RPMI8226 (cell line): ENCODE measurements around the gene DBN1.

Experiments used
- DNase-seq: peaks from one replicate; pipeline ENCODE4 v3.0.0-alpha.2; 2015

DBN1 gene

GRCh38 chr5:177473443-177474001 is at the start of gene DBN1:
Gene DBN1 (minus strand): TSS chr5:177473634. CDS start chr5:177473521, 113 bp downstream.
- peak; percentile 47 for DNase-seq

- no peak for DNase-seq
These were observed 47.6 kb upstream of the DBN1 start for GRCh38 chr5:177520916-177521513.

DNA sequence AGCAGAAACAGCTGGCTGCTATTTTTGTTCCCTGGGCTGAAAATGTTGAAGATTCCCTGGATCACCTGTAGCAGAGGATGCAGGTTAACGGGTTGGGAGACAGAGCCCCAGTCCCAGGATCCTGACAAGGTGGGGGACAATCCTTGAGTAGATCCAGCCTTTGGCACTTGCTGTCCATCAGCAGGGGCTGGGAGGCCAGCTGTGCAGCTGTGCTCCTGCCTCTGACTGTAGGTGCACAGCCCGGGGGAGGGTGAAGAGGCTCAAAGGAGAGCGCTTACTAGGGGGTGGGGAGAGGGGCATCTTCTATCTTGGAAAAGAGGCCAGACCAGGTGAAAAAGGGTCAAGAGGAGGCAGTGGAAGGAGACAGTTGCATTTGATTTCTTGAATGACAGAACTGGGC is 46.8 kb upstream of the DBN1 start:
- DNase-seq = no peak

GRCh38 chr5:177519463-177520235 is 46.2 kb upstream of the DBN1 start:
- DNase-seq = no peak

DNA sequence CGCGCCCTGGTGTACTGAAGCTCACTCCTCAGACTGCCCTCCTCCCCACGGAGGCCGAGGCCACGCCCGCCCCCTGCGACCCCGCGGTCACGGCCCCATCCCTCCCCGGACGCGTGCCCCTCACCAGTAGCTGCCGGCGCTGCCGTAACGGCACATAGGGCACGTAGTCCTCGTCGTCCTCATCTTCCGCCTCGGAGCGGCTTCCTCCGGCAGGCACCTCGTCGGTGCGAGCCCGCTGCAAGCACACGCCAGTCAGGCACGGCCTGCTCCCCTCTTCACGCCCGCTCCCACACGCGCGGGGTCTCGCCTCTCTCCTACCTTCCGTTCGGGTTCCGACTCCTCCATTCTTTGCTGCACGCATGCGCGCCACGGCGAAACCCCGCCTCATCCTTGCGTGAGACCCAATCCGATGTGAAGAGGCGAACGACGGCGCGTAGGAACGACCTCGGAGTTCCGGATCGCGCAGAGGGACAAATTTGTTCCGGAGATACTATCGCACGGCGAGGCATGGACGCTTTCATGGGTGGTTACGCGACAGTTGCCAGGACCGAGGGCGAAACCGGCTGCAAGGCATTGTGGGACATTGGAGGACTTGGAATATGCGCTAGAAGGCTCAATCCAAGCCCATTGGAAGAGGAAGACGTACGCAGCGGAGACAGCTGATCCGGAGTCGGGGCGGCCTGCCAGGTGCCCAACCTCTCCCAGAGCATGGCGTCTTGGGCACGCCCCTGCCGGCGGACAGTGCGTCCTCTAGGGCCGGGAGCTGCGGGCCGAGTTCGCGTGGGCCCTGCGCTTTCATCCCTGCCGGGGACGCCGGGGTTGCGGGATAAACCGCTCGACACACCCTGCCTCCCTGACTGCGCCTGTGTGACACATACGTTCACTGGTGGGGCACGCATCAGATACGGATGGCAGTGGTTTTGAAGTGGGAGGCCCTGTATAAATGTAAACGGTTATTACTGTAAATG is 43.5 kb upstream of the DBN1 start, which contains the start of gene DDX41:
Gene DDX41, minus strand, starts transcription at position 361 of the 968 bp plus-strand sequence. Its CDS starts 16 bp downstream, at position 345.
- DNase-seq = peak; percentile 97

GRCh38 chr5:177515580-177515979 is 42.1 kb upstream of the DBN1 start:
- DNase-seq = no peak

DNA sequence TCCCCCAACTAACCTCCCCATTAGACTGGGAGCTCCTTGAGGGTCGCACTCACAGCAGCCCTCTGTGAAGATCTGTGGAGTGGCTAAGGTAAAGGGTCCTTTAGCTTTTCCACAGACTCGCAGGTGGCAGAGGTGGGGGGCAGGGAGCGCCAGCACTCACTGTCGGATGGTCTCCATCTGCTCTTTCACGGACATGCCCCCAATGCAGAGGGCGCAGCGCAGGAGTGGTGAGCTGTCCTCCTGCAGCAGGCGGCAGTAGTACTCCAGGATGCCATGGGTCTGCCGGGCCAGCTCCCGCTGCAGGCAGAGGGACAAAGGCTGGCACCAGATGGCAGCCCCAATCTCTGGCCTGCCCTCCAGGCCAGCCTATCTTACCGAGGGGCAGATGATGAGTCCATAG is 41.1 kb upstream of the DBN1 start:
- no peak for DNase-seq

GRCh38 chr5:177513500-177513899 is 40.1 kb upstream of the DBN1 start:
- DNase-seq = no peak

DNA sequence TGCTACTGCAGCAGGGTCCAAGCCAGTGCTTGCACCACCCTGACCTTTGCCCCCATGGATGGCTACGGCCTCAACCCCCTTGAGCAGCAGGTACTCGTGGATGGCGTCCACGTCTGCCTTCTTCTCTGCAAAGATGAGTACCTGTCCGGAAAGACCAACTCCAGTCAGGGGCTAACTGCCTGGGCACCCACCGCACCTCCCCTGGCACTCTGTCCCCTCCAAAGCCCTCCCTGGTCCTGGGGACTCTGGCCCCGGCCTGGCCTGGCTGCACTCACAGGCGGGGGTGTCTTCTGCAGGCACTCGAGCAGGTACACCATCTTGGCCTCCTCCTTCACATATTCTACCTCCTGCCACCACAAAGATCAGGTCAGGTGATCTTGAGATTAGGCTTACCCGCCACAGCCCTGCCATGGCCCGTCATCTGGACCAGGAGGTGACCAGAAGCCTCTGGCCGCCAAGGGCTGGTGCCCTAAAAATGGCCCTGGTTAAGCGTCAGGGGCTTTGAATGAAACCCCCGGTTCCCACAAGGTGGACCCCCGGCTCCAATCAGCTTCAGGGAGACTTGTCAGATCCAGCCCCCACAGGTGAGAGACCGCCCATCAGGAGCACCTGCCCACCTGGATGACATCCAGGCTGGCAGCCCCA is 39.4 kb upstream of the DBN1 start:
- DNase-seq = no peak

DNA sequence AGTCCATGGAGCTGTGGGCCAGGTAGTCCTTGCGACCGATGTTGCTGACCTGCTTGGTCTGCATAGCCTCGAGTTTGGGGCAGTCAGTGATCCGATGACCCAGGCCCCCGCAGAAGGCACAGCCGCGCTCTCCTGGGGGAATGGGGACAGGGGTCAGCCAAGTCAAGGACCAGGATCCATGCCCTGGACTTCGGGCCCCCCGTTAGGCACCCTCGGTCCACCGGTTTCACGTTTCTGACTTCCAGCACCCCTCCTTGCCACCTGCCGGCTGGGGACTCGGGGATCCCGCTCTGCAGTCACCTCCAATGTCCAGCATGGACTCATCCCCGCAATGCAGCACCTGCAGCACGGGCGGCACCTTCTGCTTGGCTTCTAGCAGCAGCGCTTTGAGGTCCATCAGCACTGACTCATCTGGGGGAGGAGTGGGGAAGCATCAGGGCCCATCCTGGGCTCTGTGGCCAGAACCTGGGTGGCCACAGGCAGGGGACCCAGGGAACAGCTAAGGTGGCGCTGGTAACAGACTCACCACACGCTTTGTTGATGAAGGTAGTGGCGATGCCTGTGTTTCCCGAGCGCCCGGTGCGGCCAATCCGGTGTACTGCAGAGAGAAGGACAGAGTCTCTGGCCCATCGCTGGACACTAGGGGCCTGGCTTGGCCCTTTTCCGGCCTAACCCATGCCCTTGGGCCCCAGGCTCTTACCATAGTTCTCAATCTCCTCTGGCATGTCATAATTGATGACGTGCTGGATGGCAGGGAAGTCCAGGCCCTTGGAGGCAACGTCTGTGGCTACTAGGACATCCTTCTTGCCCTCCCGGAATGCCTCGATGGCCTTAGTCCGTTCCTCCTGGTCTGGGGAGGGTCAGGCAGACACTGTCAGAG is 38.6 kb upstream of the DBN1 start:
- DNase-seq = no peak

DNA sequence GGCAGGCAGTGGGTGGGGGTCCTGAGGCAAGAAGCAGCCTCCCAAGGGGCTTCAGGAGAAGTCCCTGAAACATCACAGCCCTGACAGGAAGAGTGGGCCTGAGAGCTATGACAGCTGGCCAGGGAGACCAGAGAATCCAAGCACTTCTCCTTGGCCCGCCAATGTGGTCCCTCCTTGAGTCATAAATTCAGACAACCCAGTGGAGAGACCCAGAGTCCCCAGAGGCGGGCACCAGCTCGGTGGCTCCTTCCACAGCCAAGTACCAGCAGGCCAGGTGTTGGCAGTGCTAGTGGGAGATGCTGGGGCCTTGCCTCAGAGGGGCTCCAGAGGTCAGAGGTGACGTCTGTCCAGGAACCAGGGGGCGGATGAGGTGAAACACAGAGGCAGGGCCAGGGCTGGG is 37.7 kb upstream of the DBN1 start:
- DNase-seq = no peak

- no peak for DNase-seq
These were observed 37.2 kb upstream of the DBN1 start for GRCh38 chr5:177510567-177511053.

- DNase-seq = no peak
These were observed 36.6 kb upstream of the DBN1 start for GRCh38 chr5:177509991-177510566.

DNA sequence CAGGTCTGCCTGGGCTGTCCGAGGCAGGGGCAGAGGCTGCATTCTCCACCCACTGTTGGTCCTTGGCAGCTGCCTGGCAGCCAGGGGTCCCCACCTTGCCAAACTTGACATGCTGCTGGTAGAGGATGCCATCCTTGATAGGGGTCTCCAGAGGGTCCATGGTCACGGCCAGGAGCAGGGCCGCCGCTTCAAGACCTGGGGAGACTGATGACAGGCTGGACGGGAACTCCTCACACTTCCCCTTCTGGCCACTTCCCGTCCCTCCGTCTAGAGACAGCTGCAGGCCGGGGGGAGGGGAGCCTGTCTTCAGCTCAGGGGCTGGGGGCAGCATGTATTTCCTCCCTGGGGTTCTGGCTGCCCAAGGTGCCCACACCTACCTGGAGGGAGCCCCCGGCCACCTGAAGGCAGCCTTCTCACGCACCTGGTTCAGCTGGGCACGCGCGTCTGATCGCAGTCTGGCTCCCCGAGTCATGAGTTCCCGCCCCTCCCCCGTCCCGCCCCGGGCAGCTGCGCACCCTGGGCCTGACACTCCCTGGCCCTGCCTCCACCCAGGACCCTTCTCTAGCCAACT is 36.0 kb upstream of the DBN1 start, which contains the start of gene DOK3:
Gene DOK3, minus strand, starts transcription at position 446 of the 571 bp plus-strand sequence. Its CDS starts 286 bp downstream, at position 160.
- DNase-seq = peak; percentile 32

- no peak for DNase-seq
These were observed 35.4 kb upstream of the DBN1 start for GRCh38 chr5:177508837-177509236.

GRCh38 chr5:177508221-177508611 is 34.8 kb upstream of the DBN1 start:
- no peak for DNase-seq

DNA sequence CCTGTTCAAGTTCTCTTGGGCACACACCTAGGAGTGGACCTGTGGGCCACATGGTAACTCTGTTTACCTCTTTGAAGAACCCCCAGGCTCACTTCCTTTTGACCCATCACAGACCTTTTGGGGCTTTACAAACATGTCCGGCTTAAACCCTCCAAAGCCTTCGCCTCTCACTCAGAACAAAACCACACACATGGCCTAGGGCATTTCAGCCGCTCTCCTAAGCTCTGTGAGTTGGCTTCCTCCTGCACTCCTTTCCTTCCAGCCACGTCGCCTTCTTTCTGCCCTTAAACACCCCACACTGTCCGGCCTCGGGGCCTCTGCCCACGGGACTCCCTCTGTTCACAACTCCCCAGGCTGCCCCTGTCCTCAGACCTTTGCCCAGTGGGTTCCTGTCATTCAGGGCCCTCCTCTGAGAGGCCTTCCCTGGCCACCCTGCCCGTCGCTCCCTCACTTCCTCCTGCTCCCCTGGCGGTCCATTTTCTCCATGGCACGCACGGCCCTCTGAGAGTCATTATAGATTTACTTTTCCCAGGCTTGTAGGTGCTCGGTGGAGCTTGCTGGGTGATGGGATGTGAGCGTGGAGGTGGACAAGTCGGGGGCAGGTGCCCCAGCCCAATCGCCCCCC is 34.3 kb upstream of the DBN1 start:
- no peak for DNase-seq

DNA sequence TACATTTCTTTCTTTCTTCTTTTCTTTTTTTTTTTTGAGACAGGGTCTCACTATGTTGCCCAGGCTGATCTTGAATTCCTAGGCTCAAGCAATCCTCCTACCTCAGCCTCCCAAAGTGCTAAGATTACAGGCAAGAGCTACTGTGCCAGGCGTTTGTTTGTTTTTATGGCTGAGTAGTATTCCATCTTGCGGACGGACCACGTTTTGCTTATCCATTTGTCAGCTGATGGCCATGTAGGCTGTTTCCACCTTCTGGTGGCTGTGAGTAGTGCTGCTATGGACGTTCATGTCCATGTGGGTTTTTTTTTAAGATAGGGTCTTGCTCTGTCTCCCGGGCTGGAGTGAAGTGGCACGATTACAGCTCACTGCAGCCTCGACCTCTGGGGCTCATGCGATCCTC is 33.7 kb upstream of the DBN1 start:
- no peak for DNase-seq

DNA sequence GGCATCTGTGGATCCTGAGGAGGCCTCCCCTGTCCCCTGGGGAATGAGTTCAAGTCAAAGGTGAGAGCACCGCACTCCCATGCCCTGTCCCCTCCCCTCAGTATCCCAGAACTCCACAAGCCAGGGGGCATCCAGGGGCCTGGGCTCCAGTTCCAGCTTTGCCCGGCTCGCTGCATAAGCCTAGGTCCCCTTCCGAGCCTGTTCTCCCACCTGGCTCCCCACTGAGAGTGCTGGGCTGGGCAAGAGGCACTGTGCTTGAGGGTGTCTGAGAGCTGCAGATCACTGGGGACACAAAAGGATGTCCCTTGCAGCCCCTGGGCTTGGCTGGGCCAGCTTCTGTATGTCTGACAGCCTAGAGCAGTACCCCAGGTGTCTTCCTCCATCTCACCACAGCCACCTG is 31.6 kb upstream of the DBN1 start:
- DNase-seq = no peak
